SH-SY5Y (cell line): ENCODE measurements around the gene CDKL2.

ENCODE experiments used
- GATA2 ChIP-seq: IDR thresholded peaks from 2 replicates; pipeline ENCODE4 v1.6.1; 2011; ENCODE audit warnings: mild to moderate bottlenecking, low read depth, low read length
- GATA3 ChIP-seq: IDR thresholded peaks from 2 replicates; pipeline ENCODE4 v1.6.1; 2011; ENCODE audit warnings: low read depth, mild to moderate bottlenecking, low read length, moderate library complexity

Gene CDKL2

GRCh38 chr4:75549019-75549418 lies 81.3 kb downstream of the CDKL2 start:
- TF ChIP-seq GATA3 (no peak), GATA2 (no peak)

GRCh38 chr4:75547647-75548387 lies 82.5 kb downstream of the CDKL2 start:
- TF ChIP-seq GATA2 (no peak), GATA3 (no peak)

GRCh38 chr4:75545526-75545925 lies 84.8 kb downstream of the CDKL2 start:
- no peak for TF ChIP-seq GATA2
- no peak for TF ChIP-seq GATA3

GRCh38 chr4:75544870-75545269 lies 85.5 kb downstream of the CDKL2 start:
- TF ChIP-seq GATA2 (no peak), GATA3 (no peak)

- TF ChIP-seq GATA2 (no peak), GATA3 (no peak)
Observed at GRCh38 chr4:75542824-75543223, 87.5 kb downstream of the CDKL2 start.

- TF ChIP-seq GATA3 = no peak
- no peak for TF ChIP-seq GATA2
Observed at GRCh38 chr4:75530556-75531322, 99.6 kb downstream of the CDKL2 start.
